Activated CD8-positive, alpha-beta T cell treated with anti-CD3 and anti-CD28 coated beads for 36 hours (primary cell): ENCODE data around the gene SH3GL1. TPM values are rescaled to one million over a fixed set of nuclear protein-coding genes. Genes with fewer than 3 reads are reported as not detected.

Experiments used
- ATAC-seq: fragments of 200-7000 bp; cut with Tn5 transposase; one replicate; pipeline ENCODE4 v1.10.0; 2021; ENCODE audit warnings: mild to moderate bottlenecking, moderate library complexity
- CTCF ChIA-PET: fragments of 350-600 bp; sonication (Branson Sonifier 250); formaldehyde crosslinking; loops from one replicate; lab custom pipeline; 2021; ENCODE audit warnings: antibody characterized with exemption; lab: Charles Lee
- POLR2A ChIA-PET: fragments of 350-600 bp; sonication (Branson Sonifier 250); formaldehyde crosslinking; loops from one replicate; lab custom pipeline; 2021; ENCODE audit warnings: antibody characterized with exemption; lab: Charles Lee
- DNase-seq: peaks from one replicate; pipeline ENCODE4 v3.0.0-alpha.2; 2020
- H3K27ac Mint-ChIP-seq: one replicate; pipeline ENCODE4 v1.8.0; 2021; ENCODE audit warnings: mild to moderate bottlenecking, mixed read lengths
- H3K27me3 Mint-ChIP-seq: one replicate; pipeline ENCODE4 v1.8.0; 2021; ENCODE audit warnings: mixed read lengths
- H3K36me3 Mint-ChIP-seq: one replicate; pipeline ENCODE4 v1.8.0; 2021; ENCODE audit warnings: low read depth, mixed read lengths
- H3K4me1 Mint-ChIP-seq: one replicate; pipeline ENCODE4 v1.8.0; 2021; ENCODE audit warnings: low read depth, mixed read lengths
- H3K4me3 Mint-ChIP-seq: one replicate; pipeline ENCODE4 v1.8.0; 2021; ENCODE audit warnings: mild to moderate bottlenecking, moderate library complexity, mixed read lengths
- H3K9me3 Mint-ChIP-seq: one replicate; pipeline ENCODE4 v1.8.0; 2021; ENCODE audit warnings: mixed read lengths
- intact Hi-C: fragments of 100-400 bp; cut with micrococcal nuclease; formaldehyde crosslinking; loops from one replicate; pipeline ENCODE4 v1.10.0; 2022
- total RNA-seq, 2 experiments: library from RNA; stranded (reverse); gene quantifications; one replicate each; pipeline ENCODE4 v1.2.3, GENCODE V29; 2021
- TF ChIP-seq, protein P1 (sequence below): fragments of 200-600 bp; IDR thresholded peaks from one replicate; pipeline ENCODE4 v1.8.0; 2022; ENCODE audit warnings: antibody characterized with exemption, mild to moderate bottlenecking

SH3GL1 gene
- total RNA-seq, 2 experiments from 2014 or later = 53.1 to 59.2 TPM

GRCh38 chr19:4357095-4357797 is 43.1 kb downstream of the SH3GL1 start:
- ChIA-PET CTCF (interaction anchor here (0.8 to 3.8 kb wide), 2 partner anchors 14 to 89 kb away, joined by 3 to 10 read pairs; partner anchors contain the start of gene MPND), POLR2A (interaction anchor here (1.5 kb wide), 1 partner anchor 90 kb away, joined by 5 read pairs; no protein-coding TSS in a partner anchor)
- Mint-ChIP-seq H3K4me3 (no peak overlapping the region), H3K36me3 (peaks cover 4% of the 10 kb centered on the region), H3K4me1 (peaks cover 2% of the 10 kb centered on the region), H3K27me3 (no peaks in the 10 kb centered on the region), H3K27ac (no peak overlapping the region), H3K9me3 (no peaks in the 10 kb centered on the region)
- TF ChIP-seq, protein P1, sequence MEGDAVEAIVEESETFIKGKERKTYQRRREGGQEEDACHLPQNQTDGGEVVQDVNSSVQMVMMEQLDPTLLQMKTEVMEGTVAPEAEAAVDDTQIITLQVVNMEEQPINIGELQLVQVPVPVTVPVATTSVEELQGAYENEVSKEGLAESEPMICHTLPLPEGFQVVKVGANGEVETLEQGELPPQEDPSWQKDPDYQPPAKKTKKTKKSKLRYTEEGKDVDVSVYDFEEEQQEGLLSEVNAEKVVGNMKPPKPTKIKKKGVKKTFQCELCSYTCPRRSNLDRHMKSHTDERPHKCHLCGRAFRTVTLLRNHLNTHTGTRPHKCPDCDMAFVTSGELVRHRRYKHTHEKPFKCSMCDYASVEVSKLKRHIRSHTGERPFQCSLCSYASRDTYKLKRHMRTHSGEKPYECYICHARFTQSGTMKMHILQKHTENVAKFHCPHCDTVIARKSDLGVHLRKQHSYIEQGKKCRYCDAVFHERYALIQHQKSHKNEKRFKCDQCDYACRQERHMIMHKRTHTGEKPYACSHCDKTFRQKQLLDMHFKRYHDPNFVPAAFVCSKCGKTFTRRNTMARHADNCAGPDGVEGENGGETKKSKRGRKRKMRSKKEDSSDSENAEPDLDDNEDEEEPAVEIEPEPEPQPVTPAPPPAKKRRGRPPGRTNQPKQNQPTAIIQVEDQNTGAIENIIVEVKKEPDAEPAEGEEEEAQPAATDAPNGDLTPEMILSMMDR = no peak
- DNase-seq = no peak
- intact Hi-C loops = no loop called here
- no peak for ATAC-seq

- CTCF ChIA-PET = interaction anchor here (5.6 kb wide), 1 partner anchor 89 kb away, joined by 84 read pairs; no protein-coding TSS in a partner anchor
- no peaks in the 10 kb centered on the region for H3K9me3 Mint-ChIP-seq
- intact Hi-C loops = loop anchor here (5.0 kb wide), 1 partner anchor 88 kb away; no protein-coding TSS in a partner anchor
- POLR2A ChIA-PET = interaction anchor here (0.6 kb wide), 1 partner anchor 32 kb away, joined by 3 read pairs; no protein-coding TSS in a partner anchor
- no peak overlapping the region for H3K4me3 Mint-ChIP-seq
- TF ChIP-seq, protein P1 = no peak
- ATAC-seq (no peak), DNase-seq (no peak)
- H3K4me1 Mint-ChIP-seq = peaks cover 2% of the 10 kb centered on the region
- H3K27me3 Mint-ChIP-seq = no peaks in the 10 kb centered on the region
- no peak overlapping the region for H3K27ac Mint-ChIP-seq
- peaks cover 1% of the 10 kb centered on the region for H3K36me3 Mint-ChIP-seq
Measured at GRCh38 chr19:4354897-4355296, 45.5 kb downstream of the SH3GL1 start.

GRCh38 chr19:4354282-4354681 is 46.1 kb downstream of the SH3GL1 start:
- TF ChIP-seq, protein P1 = no peak
- Mint-ChIP-seq H3K36me3 (peaks cover 1% of the 10 kb centered on the region), H3K4me1 (peaks cover 2% of the 10 kb centered on the region), H3K4me3 (no peak overlapping the region), H3K27me3 (no peaks in the 10 kb centered on the region), H3K9me3 (no peaks in the 10 kb centered on the region), H3K27ac (no peak overlapping the region)
- no peak for DNase-seq
- CTCF ChIA-PET = interaction anchor here (2.9 to 5.6 kb wide), 2 partner anchors 32 to 88 kb away, joined by 12 to 84 read pairs; no protein-coding TSS in a partner anchor
- ATAC-seq = no peak
- intact Hi-C loops = loop anchor here (5.0 kb wide), 1 partner anchor 87 kb away; no protein-coding TSS in a partner anchor
- POLR2A ChIA-PET = no interaction called here

DNA sequence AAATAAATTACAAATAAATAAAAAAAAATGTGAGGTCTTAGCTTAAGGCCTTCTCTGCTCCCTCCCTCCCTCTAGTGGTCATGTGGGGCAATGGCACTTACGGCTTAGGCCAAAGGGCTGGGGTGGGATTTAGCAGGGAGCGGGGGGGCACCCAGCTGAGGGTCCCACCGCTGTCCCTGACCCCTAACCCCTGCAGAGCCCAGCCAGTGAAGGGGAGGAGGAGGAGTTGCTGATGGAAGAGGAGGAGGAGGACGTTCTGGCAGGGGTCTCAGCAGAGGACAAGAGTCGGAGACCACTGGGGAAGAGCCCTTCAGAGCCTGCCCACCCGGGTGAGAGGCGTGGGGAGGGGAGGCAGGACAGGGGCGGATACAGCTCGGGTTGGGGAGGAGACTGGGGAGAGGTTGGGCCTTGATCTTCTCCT is 47.6 kb downstream of the SH3GL1 start:
- H3K4me1 Mint-ChIP-seq = peaks cover 2% of the 10 kb centered on the region
- peak; percentile 75 for DNase-seq
- no peak overlapping the region for H3K27ac Mint-ChIP-seq
- POLR2A ChIA-PET = interaction anchor here (1.0 to 1.5 kb wide), 4 partner anchors 9 to 33 kb away, joined by 3 to 7 read pairs (median 4); partner anchors contain the start of gene MPND
- no peak overlapping the region for H3K4me3 Mint-ChIP-seq
- H3K36me3 Mint-ChIP-seq = no peaks in the 10 kb centered on the region
- H3K9me3 Mint-ChIP-seq = no peaks in the 10 kb centered on the region
- no peaks in the 10 kb centered on the region for H3K27me3 Mint-ChIP-seq
- intact Hi-C loops = loop anchor here (5.0 kb wide), 1 partner anchor 85 kb away; no protein-coding TSS in a partner anchor
- TF ChIP-seq, protein P1 = peak; percentile 98
- CTCF ChIA-PET = interaction anchor here (0.8 to 5.6 kb wide), 36 partner anchors 9 to 123 kb away, joined by 3 to 84 read pairs (median 5); partner anchors contain the start of genes EBI3, MPND, SH3GL1 and STAP2
- peak; percentile 90 for ATAC-seq
